SIG-M5 treated with dmso at 0.1 percent for 504 hours (cell line): Measurements from ENCODE around the gene FDX1.
A peak's percentile ranks its signal among the peaks of the same experiment; 100 is the strongest.

Experiments used
- DNase-seq: peaks from one replicate; lab custom pipeline; 2025; ENCODE audit not compliant: unreplicated experiment; lab: John Stamatoyannopoulos, UW

FDX1 gene

GRCh38 chr11:110431051-110431672 is 1.4 kb downstream of the FDX1 start:
- no peak for DNase-seq

DNA sequence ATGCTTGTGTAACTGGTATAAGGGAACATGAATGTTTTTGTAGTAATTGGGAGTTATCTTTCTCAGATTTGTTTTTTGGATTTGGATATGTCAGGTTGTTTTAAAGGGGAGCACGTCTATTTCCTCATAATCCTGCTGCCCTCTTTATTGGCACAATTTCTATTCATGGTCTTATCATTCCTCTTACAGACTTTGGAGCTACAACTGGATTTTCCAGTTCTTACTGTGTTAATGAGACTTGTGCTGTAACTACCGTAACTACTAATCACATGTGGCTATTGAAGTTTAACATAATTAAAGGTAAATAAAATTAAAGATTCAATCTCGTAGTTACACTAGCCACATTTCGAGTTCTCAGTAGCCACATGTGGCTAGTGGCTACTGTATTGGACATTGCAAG is 1.9 kb downstream of the FDX1 start:
- DNase-seq, result no peak

- no peak for DNase-seq
Observed at GRCh38 chr11:110432713-110433392, 3.1 kb downstream of the FDX1 start.

- peak; percentile 7 for DNase-seq
Observed at GRCh38 chr11:110433393-110434333, 3.9 kb downstream of the FDX1 start.

GRCh38 chr11:110434952-110435779 is 5.4 kb downstream of the FDX1 start:
- no peak for DNase-seq

DNA sequence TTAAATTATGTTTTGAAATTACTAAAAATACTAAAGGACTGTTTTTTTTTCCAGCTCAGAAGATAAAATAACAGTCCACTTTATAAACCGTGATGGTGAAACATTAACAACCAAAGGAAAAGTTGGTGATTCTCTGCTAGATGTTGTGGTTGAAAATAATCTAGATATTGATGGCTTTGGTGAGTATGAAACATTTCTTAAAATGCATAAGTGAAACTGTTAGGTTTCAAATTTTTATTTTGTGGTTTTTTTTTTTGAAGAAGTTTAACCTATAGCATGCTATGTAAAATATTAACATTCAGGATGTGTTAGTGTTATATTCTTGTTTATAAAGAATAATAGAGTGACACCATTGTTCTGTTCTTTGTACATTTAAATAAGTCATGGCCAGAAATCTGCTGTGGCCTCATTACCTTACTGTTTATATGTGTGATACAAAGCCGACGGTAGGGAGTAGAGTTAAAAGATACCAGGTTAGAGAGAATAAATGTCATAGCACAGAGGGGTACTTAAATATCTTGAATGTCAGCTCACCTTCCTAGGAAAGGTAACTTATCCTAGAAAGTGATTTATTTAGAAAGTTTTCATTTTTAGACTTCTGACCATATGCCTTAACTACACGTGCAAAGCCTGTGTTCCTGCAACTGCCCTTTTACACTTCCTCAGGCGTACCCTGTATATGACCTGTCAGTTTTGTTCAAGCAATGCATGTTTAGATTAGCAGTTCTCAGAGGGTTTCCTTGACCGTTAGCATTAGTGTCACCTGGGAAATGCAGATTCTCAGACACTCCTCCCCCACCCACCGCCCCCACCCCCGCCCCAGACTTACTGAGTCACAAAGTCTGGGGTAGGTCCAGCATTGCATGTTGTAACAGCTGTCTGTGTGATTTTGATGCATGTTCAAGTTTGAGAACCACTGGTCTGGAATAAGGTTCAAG is 6.3 kb downstream of the FDX1 start:
- no peak for DNase-seq

GRCh38 chr11:110438017-110438416 is 8.3 kb downstream of the FDX1 start:
- DNase-seq, result no peak

DNA sequence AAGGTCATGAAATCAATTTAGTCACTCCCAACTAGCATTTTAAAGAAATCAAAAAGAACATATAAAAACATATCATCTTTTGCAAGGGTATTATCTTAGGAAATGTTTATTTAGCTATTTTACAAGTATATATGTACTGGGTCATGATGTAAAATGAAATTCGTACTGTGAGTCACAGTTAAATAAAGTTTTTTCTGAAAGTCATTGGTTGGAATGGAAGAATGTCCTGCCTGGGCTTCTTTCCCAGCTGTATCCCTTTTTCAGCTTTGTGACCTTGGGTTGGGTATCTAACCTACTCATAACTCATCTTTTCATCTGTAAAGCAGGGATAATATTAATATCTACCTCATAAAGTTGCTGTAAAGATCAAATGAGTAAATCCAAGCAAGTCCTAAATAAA is 15.7 kb downstream of the FDX1 start:
- no peak for DNase-seq

DNA sequence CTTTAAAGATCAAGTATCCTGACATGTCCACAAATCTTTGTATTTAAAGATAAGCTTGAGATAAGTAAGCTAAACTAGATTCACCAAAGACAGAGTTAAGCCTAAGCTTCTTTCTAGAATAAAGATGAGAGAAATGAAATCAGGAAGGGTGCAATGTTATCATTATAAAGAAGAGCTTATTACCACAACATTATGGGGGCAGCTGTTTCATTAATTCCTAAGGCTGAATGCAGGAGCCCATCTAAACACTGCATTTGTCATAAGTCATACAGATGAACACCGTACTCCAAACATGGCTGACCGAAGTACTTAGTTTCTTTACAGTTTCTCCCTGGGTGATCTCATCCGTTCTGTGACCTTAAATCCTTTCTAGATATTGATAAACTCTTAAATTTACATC is 16.3 kb downstream of the FDX1 start:
- DNase-seq, result no peak

- DNase-seq, result no peak
Observed at GRCh38 chr11:110446594-110446993, 16.8 kb downstream of the FDX1 start.

- DNase-seq, result no peak
Observed at GRCh38 chr11:110447343-110447742, 17.6 kb downstream of the FDX1 start.

- DNase-seq, result no peak
Observed at GRCh38 chr11:110447897-110448745, 18.4 kb downstream of the FDX1 start.

GRCh38 chr11:110450246-110450645 is 20.5 kb downstream of the FDX1 start:
- DNase-seq, result no peak

DNA sequence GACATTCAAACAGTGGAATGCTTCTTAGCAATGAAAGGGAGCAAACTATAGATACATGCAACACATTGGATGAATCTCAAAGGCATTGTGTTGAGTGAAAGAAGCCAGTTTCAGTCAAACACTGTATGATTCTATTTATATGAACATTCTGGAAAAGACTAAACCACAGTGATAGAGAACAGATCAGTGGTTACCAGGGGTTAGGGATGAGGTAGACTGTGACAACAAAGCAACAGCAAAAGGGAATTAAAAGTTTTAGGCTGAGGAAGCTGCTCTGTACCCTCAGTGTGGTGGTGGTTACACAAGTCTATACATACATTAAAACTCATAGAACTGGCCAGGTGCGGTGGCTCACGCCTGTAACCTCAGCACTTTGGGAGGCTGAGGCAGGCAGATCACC is 23.0 kb downstream of the FDX1 start:
- DNase-seq, result no peak

GRCh38 chr11:110453684-110454354 is 24.1 kb downstream of the FDX1 start:
- DNase-seq, result no peak

GRCh38 chr11:110454609-110455008 is 24.9 kb downstream of the FDX1 start:
- no peak for DNase-seq

GRCh38 chr11:110455718-110456117 is 26.0 kb downstream of the FDX1 start:
- DNase-seq, result no peak

GRCh38 chr11:110463153-110463552 is 33.4 kb downstream of the FDX1 start:
- DNase-seq, result peak; percentile 9
